ENCODE measurements around the gene SCAF4. TPM values are rescaled to one million over a fixed set of nuclear protein-coding genes. Genes with fewer than 3 reads are reported as not detected.

Gene SCAF4
- total RNA-seq, 1 donor from 2014 or later = 60.0 TPM

DNA sequence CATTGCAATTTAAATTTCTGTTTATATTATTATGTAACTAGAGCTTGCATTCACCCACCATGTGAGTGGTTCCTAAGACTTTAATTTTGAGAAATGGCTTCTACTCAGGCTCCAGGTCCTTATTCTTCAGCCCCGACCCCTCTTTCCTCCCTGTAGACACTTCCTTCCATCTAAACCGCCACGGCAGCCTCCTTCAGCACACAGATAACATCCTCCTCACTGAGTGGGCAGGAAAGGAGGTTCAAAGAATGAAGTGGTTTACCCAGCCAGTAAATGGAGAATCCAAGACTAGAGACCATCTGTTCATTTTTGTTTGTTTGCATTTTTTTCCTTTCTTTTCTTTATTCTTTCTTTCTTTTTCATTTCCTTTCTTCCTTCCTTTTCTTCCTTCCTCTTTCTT lies 109.5 kb downstream of the SCAF4 start:
- no peaks in the 10 kb centered on the region for H3K4me1 Mint-ChIP-seq (ENCODE audit: low read depth)
- H3K27ac Mint-ChIP-seq = no peak overlapping the region
- no peaks in the 10 kb centered on the region for H3K27me3 Mint-ChIP-seq

More for the DNA sequence above, 109.5 kb downstream of the SCAF4 start:
- TF ChIP-seq, protein P1, sequence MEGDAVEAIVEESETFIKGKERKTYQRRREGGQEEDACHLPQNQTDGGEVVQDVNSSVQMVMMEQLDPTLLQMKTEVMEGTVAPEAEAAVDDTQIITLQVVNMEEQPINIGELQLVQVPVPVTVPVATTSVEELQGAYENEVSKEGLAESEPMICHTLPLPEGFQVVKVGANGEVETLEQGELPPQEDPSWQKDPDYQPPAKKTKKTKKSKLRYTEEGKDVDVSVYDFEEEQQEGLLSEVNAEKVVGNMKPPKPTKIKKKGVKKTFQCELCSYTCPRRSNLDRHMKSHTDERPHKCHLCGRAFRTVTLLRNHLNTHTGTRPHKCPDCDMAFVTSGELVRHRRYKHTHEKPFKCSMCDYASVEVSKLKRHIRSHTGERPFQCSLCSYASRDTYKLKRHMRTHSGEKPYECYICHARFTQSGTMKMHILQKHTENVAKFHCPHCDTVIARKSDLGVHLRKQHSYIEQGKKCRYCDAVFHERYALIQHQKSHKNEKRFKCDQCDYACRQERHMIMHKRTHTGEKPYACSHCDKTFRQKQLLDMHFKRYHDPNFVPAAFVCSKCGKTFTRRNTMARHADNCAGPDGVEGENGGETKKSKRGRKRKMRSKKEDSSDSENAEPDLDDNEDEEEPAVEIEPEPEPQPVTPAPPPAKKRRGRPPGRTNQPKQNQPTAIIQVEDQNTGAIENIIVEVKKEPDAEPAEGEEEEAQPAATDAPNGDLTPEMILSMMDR (IDR thresholded peaks at IDR 0.05; ENCODE audit: unreplicated experiment) = no peak
- Mint-ChIP-seq H3K4me3 (ENCODE audit: low read depth) (no peak overlapping the region), H3K9me3 (ENCODE audit: low read depth) (no peaks in the 10 kb centered on the region), H3K36me3 (ENCODE audit: insufficient read depth) (no peaks in the 10 kb centered on the region)
- no peak for DNase-seq (ENCODE audit: low spot score, unreplicated experiment)

Other genes starting within 250 kb of the SCAF4 start
- gene SOD1, start 72.4 kb downstream of the SCAF4 start, total RNA-seq = 164 and 176 TPM in 2 replicates
- gene HUNK, start 140.9 kb upstream of the SCAF4 start, total RNA-seq = 39.5 and 41.9 TPM in 2 replicates

Data from progenitor cell of endocrine pancreas (in vitro differentiated cells).